Activated CD8-positive, alpha-beta T cell treated with anti-CD3 and anti-CD28 coated beads for 36 hours (primary cell): Measurements from ENCODE around the gene CAP1. TPM values are rescaled to one million over a fixed set of nuclear protein-coding genes. Genes with fewer than 3 reads are reported as not detected.

Experiments used
- ATAC-seq: fragments of 200-7000 bp; cut with Tn5 transposase; one replicate; pipeline ENCODE4 v1.10.0; 2021; ENCODE audit warnings: mild to moderate bottlenecking, moderate library complexity
- CTCF ChIA-PET: fragments of 350-600 bp; sonication (Branson Sonifier 250); formaldehyde crosslinking; loops from one replicate; lab custom pipeline; 2021; ENCODE audit warnings: antibody characterized with exemption; lab: Charles Lee
- POLR2A ChIA-PET: fragments of 350-600 bp; sonication (Branson Sonifier 250); formaldehyde crosslinking; loops from one replicate; lab custom pipeline; 2021; ENCODE audit warnings: antibody characterized with exemption; lab: Charles Lee
- DNase-seq: peaks from one replicate; pipeline ENCODE4 v3.0.0-alpha.2; 2020
- H3K27ac Mint-ChIP-seq: one replicate; pipeline ENCODE4 v1.8.0; 2021; ENCODE audit warnings: mild to moderate bottlenecking, mixed read lengths
- H3K27me3 Mint-ChIP-seq: one replicate; pipeline ENCODE4 v1.8.0; 2021; ENCODE audit warnings: mixed read lengths
- H3K36me3 Mint-ChIP-seq: one replicate; pipeline ENCODE4 v1.8.0; 2021; ENCODE audit warnings: low read depth, mixed read lengths
- H3K4me1 Mint-ChIP-seq: one replicate; pipeline ENCODE4 v1.8.0; 2021; ENCODE audit warnings: low read depth, mixed read lengths
- H3K4me3 Mint-ChIP-seq: one replicate; pipeline ENCODE4 v1.8.0; 2021; ENCODE audit warnings: mild to moderate bottlenecking, moderate library complexity, mixed read lengths
- H3K9me3 Mint-ChIP-seq: one replicate; pipeline ENCODE4 v1.8.0; 2021; ENCODE audit warnings: mixed read lengths
- intact Hi-C: fragments of 100-400 bp; cut with micrococcal nuclease; formaldehyde crosslinking; loops from one replicate; pipeline ENCODE4 v1.10.0; 2022
- total RNA-seq, 2 experiments: library from RNA; stranded (reverse); gene quantifications; one replicate each; pipeline ENCODE4 v1.2.3, GENCODE V29; 2021
- TF ChIP-seq, protein P1 (sequence below): fragments of 200-600 bp; IDR thresholded peaks from one replicate; pipeline ENCODE4 v1.8.0; 2022; ENCODE audit warnings: antibody characterized with exemption, mild to moderate bottlenecking

Gene CAP1
- total RNA-seq, 2 experiments from 2014 or later: 511 to 512 TPM

DNA sequence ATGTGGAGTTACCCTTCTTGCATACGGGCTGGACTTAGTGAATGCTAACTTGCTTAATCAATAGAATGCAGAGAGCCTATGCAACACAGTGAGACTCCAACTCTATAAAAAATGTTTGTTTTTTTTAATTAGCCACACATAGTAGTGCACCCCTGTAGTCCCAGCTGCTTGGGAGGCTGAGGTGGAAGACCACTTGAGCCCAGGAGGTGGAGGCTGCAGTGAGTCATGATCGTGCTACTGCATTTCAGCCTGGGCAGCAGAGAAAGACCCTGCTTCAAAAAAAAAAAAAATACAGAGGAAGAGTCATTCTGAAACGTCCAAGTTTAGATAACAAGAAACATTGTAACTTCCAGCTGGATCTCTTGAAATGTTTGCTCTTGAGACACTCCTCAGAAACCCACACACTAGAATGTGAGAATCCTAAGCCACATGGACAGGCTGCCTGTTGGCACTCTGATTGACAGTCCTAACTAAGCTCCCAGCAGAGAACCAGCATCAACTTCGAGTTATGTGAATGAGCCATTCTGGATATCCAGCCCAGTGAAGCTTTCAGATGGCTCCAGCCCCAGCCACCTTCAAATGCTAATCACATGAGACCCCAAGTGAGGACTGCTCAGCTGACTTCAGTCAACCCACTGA is 20.0 kb upstream of the CAP1 start:
- H3K4me3 Mint-ChIP-seq: no peak overlapping the region
- no peaks in the 10 kb centered on the region for H3K36me3 Mint-ChIP-seq
- DNase-seq (no peak), ATAC-seq (no peak)
- TF ChIP-seq, protein P1, sequence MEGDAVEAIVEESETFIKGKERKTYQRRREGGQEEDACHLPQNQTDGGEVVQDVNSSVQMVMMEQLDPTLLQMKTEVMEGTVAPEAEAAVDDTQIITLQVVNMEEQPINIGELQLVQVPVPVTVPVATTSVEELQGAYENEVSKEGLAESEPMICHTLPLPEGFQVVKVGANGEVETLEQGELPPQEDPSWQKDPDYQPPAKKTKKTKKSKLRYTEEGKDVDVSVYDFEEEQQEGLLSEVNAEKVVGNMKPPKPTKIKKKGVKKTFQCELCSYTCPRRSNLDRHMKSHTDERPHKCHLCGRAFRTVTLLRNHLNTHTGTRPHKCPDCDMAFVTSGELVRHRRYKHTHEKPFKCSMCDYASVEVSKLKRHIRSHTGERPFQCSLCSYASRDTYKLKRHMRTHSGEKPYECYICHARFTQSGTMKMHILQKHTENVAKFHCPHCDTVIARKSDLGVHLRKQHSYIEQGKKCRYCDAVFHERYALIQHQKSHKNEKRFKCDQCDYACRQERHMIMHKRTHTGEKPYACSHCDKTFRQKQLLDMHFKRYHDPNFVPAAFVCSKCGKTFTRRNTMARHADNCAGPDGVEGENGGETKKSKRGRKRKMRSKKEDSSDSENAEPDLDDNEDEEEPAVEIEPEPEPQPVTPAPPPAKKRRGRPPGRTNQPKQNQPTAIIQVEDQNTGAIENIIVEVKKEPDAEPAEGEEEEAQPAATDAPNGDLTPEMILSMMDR: no peak
- H3K4me1 Mint-ChIP-seq: no peaks in the 10 kb centered on the region
- H3K27ac Mint-ChIP-seq: no peak overlapping the region
- CTCF ChIA-PET: interaction anchor here (1.5 kb wide), 1 partner anchor 12 kb away, joined by 6 read pairs; no protein-coding TSS in a partner anchor
- no peaks in the 10 kb centered on the region for H3K9me3 Mint-ChIP-seq
- POLR2A ChIA-PET: no interaction called here
- intact Hi-C loops: no loop called here
- no peaks in the 10 kb centered on the region for H3K27me3 Mint-ChIP-seq

DNA sequence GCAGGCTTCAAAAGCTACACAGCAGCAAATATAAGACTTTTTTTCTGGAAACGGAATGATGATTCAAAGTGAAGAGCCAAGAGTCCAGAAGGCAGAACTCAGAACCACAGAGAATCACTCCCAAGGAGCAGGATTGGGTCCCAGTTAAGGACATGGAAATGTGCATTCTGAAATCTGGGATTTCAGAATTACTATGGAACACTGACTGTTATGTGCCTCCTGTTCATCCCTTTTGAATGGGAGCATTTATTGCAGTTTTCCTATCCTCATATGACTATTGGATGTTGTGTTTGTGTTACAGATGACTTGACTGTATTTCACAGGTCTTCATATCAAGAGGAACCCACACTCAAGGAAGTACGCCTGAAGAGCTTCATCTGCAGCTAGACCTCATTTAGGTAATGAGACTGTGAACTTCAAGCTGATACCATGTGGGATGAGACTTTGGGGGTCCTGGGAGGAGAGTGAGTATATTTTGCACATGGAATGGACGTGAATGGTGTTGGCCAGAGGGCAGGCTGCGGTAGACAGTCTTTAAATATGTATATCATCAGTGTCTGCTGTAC is 17.1 kb upstream of the CAP1 start:
- H3K27me3 Mint-ChIP-seq: no peaks in the 10 kb centered on the region
- intact Hi-C loops: no loop called here
- no peak overlapping the region for H3K4me3 Mint-ChIP-seq
- no peak for ATAC-seq
- no peak overlapping the region for H3K27ac Mint-ChIP-seq
- no peaks in the 10 kb centered on the region for H3K4me1 Mint-ChIP-seq
- CTCF ChIA-PET: interaction anchor here (1.3 kb wide), 1 partner anchor 49 kb away, joined by 3 read pairs; no protein-coding TSS in a partner anchor
- DNase-seq: no peak
- no peaks in the 10 kb centered on the region for H3K36me3 Mint-ChIP-seq
- POLR2A ChIA-PET: no interaction called here
- TF ChIP-seq, protein P1: no peak
- no peaks in the 10 kb centered on the region for H3K9me3 Mint-ChIP-seq

DNA sequence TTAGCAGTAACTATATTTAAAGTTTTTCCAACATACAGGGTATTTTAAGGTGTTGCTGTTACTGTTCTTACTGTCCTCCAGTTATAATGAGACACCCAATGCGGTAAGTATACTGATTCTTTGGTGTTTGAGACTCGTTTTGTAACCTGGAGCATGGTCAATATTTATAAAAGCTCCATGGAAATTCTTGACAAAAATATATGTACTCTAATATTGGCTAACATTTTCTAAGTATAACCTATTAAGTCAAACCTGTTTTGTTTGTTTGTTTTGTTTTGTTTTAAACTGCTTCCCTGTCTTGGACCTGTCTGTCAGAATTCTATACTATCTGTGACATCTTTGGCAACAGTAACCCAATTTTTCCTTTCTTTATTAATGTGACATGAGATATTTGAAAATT is 15.9 kb upstream of the CAP1 start:
- Mint-ChIP-seq H3K4me3 (no peak overlapping the region), H3K9me3 (no peaks in the 10 kb centered on the region), H3K27ac (no peak overlapping the region), H3K27me3 (no peaks in the 10 kb centered on the region), H3K36me3 (no peaks in the 10 kb centered on the region), H3K4me1 (peaks cover 2% of the 10 kb centered on the region)
- POLR2A ChIA-PET: no interaction called here
- ATAC-seq (no peak), DNase-seq (no peak)
- TF ChIP-seq, protein P1: no peak
- intact Hi-C loops: no loop called here
- CTCF ChIA-PET: no interaction called here

DNA sequence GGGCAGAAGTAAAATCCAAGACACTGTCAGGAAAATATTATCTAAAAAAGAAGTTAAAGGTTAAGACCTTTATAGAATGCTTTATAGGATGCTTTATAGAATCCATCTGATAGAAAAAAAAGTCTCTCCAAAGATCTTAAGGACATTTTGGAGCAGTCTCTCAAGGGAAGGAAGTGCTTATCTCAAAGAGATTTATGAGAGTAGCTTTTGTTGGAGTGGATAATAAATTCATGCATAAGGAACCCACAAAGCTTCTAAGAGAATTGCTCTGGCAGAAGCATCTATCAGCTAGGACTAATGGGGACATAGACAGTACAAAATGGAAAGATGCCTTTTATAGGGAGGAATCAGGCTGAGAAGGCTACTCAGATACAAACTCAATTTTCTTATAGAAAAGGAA is 12.9 kb upstream of the CAP1 start:
- ChIA-PET CTCF (interaction anchor here (1.1 to 1.7 kb wide), 2 partner anchors 10 to 108 kb away, joined by 3 to 4 read pairs; no protein-coding TSS in a partner anchor), POLR2A (interaction anchor here (0.8 kb wide), 1 partner anchor 13 kb away, joined by 3 read pairs; no protein-coding TSS in a partner anchor)

More for the DNA sequence above, 12.9 kb upstream of the CAP1 start:
- H3K27ac Mint-ChIP-seq: no peak overlapping the region
- intact Hi-C loops: no loop called here
- DNase-seq (no peak), ATAC-seq (no peak)
- no peaks in the 10 kb centered on the region for H3K36me3 Mint-ChIP-seq
- H3K27me3 Mint-ChIP-seq: no peaks in the 10 kb centered on the region
- H3K4me3 Mint-ChIP-seq: no peak overlapping the region
- H3K4me1 Mint-ChIP-seq: peaks cover 7% of the 10 kb centered on the region
- H3K9me3 Mint-ChIP-seq: no peaks in the 10 kb centered on the region
- TF ChIP-seq, protein P1: no peak
